Lower leg skin (tissue), 4 donors: ENCODE measurements around the gene TCF7L2. TPM values are rescaled to one million over a fixed set of nuclear protein-coding genes. Genes with fewer than 3 reads are reported as not detected.

ENCODE experiments used
- DNase-seq, 2 donors: peaks; one replicate each; pipeline ENCODE4 v3.0.0-alpha.2; 2019; ENCODE audit warnings: low spot score in 2 of 2
- H3K4me3 ChIP-seq: fragments of 200-600 bp; sonication (generic); 2 replicates; pipeline ENCODE4 v1.5.1; 2017; ENCODE audit warnings: mild to moderate bottlenecking, low read depth; ENCODE audit not compliant: poor library complexity, severe bottlenecking
- CTCF ChIP-seq, 3 donors: fragments of 450-650 bp; IDR thresholded peaks; one replicate each; pipeline ENCODE4 v1.5.1; 2016; ENCODE audit warnings: antibody characterized with exemption in 3 of 3, mild to moderate bottlenecking in 3 of 3, moderate library complexity in 2 of 3
- POLR2A ChIP-seq, 2 donors: fragments of 450-650 bp; IDR thresholded peaks; one replicate each; pipeline ENCODE4 v1.6.1; 2016 to 2017; ENCODE audit warnings: antibody characterized with exemption in 2 of 2, mild to moderate bottlenecking in 1 of 2, moderate library complexity in 1 of 2
- WGBS, 2 donors: methylation state at CpG; one replicate each; pipeline ENCODE4 v1.1.5; 2018; 5-methylcytosine and 5-hydroxymethylcytosine counted together
- intact Hi-C: fragments of 100-400 bp; cut with DNase I; formaldehyde crosslinking; loops from one replicate; pipeline ENCODE4 v1.15.0; 2023; ENCODE audit warnings: low total_unique reads
- total RNA-seq, 4 donors: library from RNA; depleted of rRNA; stranded (reverse); fragments of >200 nt; gene quantifications; one replicate each; pipeline ENCODE4 v1.1.0, GENCODE V29; 2016

Gene TCF7L2
- total RNA-seq, 4 donors from 2014 or later, result 5.6 to 23.1 (median 16.2) TPM

GRCh38 chr10:113182154-113182553 is 232.1 kb downstream of the TCF7L2 start:
- no peak overlapping the region for H3K4me3 ChIP-seq
- intact Hi-C loops, result no loop called here
- no peak for TF ChIP-seq CTCF (IDR thresholded peaks at IDR 0.05)
- WGBS, 2 donors, result 94 to 98% methylated on average over 3 of the region's 3 CpGs
- DNase-seq, result no peak

GRCh38 chr10:113183573-113183972 is 233.5 kb downstream of the TCF7L2 start:
- H3K4me3 ChIP-seq, result no peak overlapping the region
- 66 to 73% methylated on average over 9 to 13 of the region's 13 CpGs for WGBS, 2 donors
- intact Hi-C loops, result no loop called here
- no peak for DNase-seq
- TF ChIP-seq POLR2A (IDR thresholded peaks at IDR 0.05) (no peak), CTCF (IDR thresholded peaks at IDR 0.05) (no peak)

- intact Hi-C loops, result no loop called here
- WGBS, 2 donors, result 29 to 37% methylated on average over 10 of the region's 10 CpGs
- TF ChIP-seq CTCF (IDR thresholded peaks at IDR 0.05) (no peak), POLR2A (IDR thresholded peaks at IDR 0.05) (no peak)
Measured at GRCh38 chr10:113187063-113187777, 237.2 kb downstream of the TCF7L2 start.

GRCh38 chr10:113199459-113199858 is 249.4 kb downstream of the TCF7L2 start:
- TF ChIP-seq CTCF (IDR thresholded peaks at IDR 0.05) (no peak), POLR2A (IDR thresholded peaks at IDR 0.05) (no peak)
- DNase-seq, result no peak
- intact Hi-C loops, result no loop called here
- WGBS, 2 donors, result 83 to 100% methylated on average over 1 of the region's 1 CpG
- H3K4me3 ChIP-seq, result no peak overlapping the region

More at GRCh38 chr10:113187063-113187777, 237.2 kb downstream of the TCF7L2 start:
- no peak overlapping the region for H3K4me3 ChIP-seq
- no peak for DNase-seq

GRCh38 chr10:113202011-113202410 is 252.0 kb downstream of the TCF7L2 start:
- DNase-seq, result no peak
- TF ChIP-seq CTCF (IDR thresholded peaks at IDR 0.05), result no peak
- intact Hi-C loops, result no loop called here
- WGBS, 2 donors, result 81 to 100% methylated on average over 4 of the region's 4 CpGs
- no peak overlapping the region for H3K4me3 ChIP-seq

GRCh38 chr10:113207924-113208323 is 257.9 kb downstream of the TCF7L2 start:
- TF ChIP-seq CTCF (IDR thresholded peaks at IDR 0.05), result no peak
- TF ChIP-seq POLR2A (IDR thresholded peaks at IDR 0.05), result no peak
- DNase-seq, result no peak
- intact Hi-C loops, result no loop called here
- WGBS, 2 donors, result 100% methylated on average over 1 of the region's 1 CpG
- no peak overlapping the region for H3K4me3 ChIP-seq
